Activated gamma-delta T cell treated with Interleukin-2 at 50 U/mL for 16 hours (primary cell): ENCODE data around the gene UQCC3.

Source experiments
- DNase-seq: peaks from one replicate; pipeline ENCODE4 v3.0.0-alpha.2; 2020

UQCC3 gene

DNA sequence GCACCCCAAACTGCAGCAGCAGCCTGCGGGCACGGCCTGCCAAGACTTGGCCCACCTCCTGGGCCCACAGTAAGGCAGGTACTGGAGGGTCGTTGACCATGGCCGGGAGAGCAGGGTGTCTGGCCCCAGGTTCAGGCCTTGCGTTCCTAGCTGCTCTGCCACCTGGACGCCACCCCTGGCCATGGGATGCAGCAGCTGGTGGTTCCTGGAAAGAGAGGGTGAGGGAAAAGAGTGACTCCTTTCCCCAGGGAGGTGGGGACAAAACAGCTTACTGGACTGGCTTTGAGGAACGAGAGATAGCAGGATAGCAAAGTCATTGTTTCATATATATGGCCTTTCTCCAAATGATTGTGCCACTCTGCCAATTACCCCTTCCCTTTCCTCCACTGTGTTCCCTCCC lies 33.9 kb downstream of the UQCC3 start:
- no peak for DNase-seq

DNA sequence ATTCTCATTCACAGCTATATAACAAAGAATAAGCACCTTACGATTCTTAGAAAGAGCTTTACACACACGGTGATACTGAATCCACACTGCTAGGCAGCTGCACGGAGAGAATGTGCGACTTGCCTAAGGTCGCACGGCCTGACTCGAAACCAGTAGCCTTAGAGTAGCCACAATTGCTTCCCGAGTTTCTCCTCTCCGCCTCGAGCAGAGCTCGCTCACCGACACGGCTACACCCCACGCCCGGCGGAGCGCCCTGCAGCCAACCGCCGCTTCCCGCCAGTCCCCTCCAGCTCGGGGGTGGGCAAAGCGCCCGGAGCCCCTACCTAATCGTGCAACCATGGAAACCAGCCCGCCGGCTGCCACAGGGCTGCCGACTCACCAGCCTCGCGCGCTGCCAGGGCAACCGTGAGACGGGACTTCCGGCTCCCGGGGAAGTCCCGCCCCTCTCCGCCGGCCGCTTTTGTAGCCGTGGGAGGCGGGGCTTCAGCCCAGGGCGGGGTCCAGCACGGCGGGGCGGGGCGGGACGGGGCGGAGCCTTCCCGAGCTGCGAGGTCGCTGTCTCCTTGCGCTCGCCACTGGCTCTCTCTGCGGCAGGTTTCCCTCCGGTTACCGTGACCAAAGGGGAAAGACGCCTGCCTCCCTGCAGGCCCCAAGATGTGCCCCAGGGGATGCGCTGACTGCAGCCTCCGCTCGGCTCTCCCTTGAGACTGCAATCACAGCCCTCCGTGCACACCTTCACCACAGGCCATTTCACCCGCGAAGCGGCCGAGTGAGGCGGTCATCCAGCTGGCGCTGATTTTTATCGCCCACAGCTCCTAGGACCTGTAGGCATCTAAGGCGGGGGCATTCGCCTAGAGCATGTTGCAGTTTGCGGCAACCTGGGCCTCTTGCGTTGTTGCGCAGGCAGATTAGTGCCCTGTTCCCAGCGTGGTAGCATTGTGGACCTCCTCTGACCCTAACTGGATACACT lies 34.7 kb downstream of the UQCC3 start:
- DNase-seq: peak; percentile 95

DNA sequence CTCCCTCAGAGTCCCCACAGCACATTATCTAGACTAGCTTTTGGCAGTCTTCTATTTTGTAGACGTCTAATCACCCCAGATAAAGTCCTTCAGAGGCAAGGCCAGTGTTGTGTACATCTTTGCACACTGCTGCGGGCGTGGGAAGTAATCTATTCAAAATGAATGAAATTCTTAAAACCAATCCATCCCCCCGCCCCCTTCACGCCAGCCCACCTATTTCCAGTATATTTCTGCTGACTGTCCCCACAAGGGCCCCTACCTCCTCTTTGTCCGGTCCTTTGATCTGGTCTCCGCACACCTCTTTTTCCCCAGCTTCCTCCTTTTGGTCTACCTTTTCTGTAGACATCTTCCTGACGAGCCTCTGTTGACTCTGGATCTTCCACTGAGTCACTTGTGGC lies 35.4 kb downstream of the UQCC3 start:
- DNase-seq: no peak

- DNase-seq: no peak
Observed at GRCh38 chr11:62707277-62707861, 35.9 kb downstream of the UQCC3 start, which contains the start of the genes BSCL2 and GNG3. Gene BSCL2 (minus strand): TSS chr11:62707424. CDS start chr11:62707195, 229 bp downstream. Gene GNG3 (plus strand): TSS chr11:62707676. CDS start chr11:62708296, 620 bp downstream.

DNA sequence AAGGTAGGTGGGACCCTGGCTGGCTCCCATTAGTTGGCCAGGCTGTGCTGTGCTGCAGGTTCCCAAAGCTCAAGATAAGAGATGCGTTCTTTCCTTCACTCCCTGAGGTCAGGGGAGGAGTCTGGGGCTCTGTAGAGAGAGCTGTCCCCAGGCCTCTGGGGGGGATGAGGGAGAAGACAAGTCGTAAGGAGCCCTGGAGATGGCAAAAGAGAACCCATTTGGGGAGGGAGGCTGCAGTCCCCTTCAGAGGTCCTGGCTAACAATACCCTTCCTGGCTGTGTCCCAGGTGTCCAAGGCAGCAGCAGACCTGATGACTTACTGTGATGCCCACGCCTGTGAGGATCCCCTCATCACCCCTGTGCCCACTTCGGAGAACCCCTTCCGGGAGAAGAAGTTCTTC lies 36.9 kb downstream of the UQCC3 start:
- no peak for DNase-seq

GRCh38 chr11:62708793-62709192 lies 37.3 kb downstream of the UQCC3 start:
- DNase-seq: peak; percentile 49

GRCh38 chr11:62709247-62710000 lies 38.0 kb downstream of the UQCC3 start:
- peak; percentile 96 for DNase-seq

DNA sequence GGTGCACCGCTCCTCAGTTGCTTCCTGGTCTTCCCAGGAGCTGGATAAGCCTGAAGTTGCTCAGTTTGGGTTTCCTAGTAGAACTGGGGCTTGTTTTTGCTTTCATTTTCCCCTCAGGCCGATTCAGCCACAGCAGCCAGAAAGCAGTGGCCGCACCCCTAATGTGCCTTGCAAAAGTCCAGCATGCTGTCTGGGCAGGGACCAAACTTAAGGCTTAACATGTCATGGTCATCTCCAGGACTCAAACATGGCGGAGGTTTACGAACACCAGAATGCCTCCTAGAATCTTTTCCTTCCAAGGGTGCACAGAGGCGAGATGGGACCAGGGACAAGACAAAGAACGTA lies 38.5 kb downstream of the UQCC3 start:
- peak; percentile 19 for DNase-seq

DNA sequence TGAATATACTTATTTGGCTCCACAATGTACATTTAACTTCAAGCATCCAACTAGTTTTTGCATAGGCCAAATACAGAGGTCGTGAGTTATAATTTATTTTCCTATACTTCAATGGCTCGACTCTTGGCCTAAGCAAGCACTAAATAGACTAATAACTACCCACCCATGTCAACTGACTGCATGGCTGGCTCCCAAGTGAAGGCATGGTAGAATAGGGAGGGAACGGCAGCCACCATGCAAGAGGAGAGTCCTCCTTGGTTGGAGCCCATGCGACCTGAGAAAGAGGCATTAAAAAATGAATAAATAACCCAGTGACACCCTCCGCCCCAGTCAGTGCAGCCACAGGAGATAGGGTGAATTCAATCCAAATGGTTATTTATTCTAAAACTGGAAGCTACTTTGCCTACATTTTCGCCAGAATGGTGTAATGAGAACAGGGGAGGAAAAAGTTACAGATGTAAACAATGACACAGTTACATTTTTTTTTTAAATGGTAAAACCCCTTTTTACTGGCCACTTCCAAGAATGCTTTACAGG lies 40.9 kb downstream of the UQCC3 start:
- no peak for DNase-seq

- DNase-seq: no peak
Observed at GRCh38 chr11:62712861-62713260, 41.4 kb downstream of the UQCC3 start.

DNA sequence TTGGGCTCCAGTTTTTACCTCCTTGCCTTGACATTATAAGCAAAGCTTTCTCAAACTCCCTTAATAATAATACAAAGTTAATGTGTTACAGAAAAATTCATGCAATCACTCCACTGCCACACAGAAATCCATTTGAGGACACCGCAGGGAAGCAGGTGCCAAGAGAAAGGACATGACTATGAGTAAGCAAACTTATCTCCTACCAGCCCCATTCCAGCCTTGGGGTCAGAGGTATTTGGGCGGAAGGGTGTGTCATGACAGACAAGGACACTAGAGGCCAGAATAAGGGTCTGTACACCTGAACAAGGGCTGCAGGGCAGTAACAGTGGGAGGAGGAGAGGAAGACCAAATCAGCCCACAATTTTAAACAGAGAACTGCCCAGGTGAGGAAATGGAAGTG lies 41.9 kb downstream of the UQCC3 start:
- no peak for DNase-seq

DNA sequence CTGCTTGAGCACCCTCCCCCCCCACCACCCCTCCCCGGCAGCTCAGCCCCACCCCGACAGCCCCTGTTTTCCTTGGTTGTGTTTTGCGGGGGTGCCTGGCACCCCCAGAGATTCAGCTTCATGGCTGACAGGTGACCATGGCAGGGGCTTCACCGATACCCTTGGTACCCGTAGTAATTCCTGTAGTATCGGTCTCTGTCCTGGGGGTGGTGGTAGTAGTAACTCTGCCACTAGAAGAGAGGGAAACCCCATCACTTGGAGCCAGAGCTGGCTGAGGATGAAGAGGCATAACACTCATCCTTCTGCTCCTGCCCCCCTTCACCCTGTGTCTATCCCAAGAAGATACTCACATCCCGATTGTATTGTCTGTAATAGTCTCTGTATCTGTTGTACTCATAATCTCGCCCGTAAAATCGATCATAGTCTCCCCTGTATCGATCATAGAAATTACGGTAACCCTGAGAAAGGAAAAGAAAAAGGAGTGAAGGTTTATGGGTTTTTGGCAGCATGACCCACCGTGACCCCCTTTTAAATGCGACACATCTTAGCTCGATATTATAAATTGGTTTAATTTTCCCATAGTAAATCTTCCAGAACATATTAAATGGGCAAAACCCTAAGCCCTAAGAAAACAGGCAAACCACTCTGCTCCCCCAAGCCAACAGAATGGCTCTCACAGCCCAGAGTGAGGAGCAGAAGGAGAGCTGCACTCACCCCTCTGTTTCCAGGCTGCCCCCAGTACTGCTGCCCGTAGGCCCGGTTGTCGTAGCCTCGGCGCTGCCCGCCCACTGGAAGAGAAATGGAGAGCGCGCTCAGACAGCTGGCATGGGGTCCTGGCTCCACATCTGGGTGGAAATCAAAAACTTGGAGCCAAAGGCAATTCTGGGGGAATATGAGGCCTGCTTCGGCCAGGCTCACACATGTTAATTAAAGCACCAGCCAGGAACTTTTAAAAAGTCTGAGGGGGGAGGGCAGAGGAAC lies 44.0 kb downstream of the UQCC3 start:
- DNase-seq: no peak

DNA sequence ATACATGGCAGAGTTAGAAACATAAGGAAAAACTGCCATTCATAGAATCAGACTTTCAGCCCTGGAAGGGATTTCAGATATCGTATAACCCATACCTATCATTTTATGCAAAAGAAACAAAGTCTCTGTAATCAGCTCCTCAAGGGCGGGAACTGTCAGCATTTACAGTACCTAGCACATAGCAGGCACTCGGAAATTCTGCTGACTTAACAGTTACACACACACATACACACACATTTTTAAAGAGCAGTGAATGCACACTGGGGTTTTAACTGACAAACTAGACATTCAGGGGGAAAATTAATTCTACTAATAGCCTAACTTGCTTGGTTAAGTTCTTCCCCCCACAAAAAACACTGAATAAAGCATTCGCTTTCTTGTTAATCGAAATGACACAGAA lies 44.7 kb downstream of the UQCC3 start:
- no peak for DNase-seq

DNA sequence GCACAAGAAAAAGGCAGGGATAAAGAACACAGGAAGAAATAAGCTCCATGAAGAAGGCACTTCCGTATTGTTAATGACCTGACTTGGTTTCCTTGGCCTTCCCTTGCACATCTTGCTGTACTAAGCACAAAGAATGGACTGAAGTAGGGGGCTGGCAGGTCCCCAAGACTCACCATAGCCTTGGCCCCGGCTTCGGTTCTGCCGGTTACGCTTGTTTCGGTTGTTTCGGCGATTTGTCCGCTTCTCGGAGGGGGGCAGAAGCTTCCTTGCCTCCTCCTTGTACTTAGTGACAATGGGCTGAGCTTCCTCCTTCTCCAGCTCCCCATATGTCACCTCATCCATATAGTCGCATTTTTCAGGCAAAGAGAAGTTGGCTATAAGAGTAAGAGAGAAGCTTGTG lies 45.3 kb downstream of the UQCC3 start:
- no peak for DNase-seq

DNA sequence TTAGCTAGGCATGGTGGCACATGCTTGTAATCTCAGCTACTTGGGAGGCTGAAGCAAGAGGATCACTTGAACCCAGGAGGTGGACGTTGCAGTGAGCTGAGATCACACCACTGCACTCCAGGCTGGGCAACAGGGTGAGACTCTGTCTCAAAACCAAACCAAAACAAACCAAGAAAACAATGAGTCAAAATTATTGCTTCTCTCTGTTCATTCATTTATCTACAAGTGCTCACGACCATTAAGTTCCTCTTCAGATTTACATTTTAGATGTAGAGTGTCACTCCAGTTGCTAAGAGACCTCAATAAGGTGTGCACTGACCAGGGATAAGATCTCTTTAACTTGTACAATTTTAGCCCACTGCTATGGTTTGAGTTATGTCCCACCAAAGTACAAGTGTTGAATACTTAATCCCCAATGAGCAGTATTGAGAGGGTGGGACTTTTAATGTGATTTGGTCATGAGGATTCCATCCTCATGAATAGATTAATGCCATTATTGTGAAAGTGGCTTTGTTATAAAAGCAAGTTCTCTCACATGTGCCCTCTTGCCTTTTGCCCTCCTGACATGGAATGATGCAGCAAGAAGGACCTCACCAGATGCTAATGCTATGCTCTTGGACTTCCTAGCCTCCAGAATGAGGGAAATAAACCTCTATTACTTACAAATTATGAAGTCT lies 48.0 kb downstream of the UQCC3 start:
- no peak for DNase-seq

DNA sequence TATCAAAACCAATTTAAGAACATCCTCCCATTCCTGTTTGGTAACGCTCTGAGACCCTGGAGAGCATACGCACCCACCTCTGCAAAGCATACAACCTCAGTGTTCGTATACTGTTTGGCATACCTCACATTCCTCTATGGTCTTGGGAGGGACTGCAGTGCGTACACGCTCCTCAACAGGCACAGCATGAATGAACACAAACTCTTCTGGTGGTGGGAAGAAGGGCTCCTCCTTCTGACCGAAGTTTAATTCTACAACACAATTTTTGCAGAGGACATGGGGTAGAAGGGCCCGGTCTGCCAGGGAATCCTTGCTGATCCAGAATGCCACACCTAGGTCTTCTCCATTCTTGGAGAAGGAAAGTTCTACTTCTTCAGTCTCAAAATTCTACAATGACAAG lies 50.5 kb downstream of the UQCC3 start:
- no peak for DNase-seq
